ENCODE data around the gene NOCT.
A peak's percentile ranks its signal among the peaks of the same experiment; 100 is the strongest.
"Not testable (repeated sequence)": the region's sequence is repeated elsewhere in the genome, so short reads cannot be mapped to it uniquely, and the experiment has no call there.

Gene NOCT

DNA sequence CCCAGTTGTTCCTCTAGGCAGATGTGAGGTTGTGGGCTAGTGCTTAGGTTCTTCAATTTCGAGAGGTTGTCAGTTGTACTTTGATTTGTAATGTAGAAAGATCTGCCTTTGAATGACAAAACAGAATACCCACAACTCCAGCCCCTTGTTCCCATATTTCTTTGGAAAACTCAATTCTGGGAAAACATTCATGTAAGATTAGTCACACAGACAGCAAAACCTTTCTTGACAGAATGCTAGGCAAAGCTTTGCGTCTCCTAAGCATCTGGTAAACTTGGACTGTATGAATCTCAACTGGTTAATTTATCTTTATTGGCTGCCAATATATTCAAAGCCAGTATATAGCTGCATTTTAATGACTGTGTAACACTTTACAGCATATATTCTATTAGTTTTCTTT lies 34.9 kb downstream of the NOCT start:
- peak; percentile 70 for DNase-seq

DNA sequence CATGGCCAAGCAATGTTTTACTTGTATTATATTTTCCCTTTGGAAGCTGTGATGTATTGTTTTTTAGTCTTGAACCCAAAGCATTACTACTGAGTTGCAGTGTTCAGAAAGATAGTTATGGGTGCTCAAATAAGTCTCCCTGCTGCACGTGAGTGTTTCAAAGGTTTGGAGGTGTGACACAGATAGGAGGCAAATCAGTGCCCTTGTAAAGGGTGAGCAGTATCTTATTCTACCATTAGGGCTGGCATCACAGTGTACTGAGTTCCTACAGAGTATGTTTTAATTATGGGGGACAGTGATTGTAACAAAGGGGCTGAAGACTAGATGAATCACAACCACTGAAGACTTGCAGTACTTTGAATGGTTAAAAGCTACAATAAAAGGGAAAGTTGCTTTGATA lies 38.3 kb downstream of the NOCT start:
- no peak for DNase-seq

DNA sequence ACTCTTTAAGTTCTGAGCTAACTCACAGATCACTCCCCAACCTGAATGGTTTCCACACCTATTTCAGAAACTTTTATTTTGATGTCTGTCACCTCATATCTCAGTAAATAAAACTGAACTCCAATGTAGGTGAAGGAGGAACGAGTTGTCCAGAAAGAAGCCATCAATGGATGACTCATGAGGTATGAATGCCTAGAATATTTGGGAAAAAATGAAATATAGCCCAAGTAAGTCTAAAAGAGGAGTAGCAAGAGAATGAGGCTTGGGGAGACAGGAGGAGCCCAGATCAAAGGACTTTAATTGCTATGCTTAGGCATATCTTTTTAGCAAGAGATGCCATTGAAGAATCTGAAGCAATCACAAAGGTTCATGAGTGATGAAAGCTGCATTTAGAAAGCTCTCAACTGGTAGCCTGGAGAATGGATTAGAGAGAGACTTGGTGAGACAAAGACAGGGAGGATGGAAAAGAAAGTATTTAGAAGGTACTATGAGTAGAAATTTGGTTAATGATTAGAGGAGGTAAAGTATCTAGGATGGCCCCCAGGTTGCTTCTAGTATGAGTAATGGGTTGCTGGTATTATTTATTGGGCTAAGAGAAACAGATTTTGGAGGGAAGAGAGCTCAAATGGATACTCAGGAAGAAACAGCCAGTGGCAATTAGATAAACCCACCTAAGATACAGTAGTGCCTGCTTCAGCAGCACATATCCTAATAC lies 39.4 kb downstream of the NOCT start:
- peak; percentile 49 for DNase-seq

DNA sequence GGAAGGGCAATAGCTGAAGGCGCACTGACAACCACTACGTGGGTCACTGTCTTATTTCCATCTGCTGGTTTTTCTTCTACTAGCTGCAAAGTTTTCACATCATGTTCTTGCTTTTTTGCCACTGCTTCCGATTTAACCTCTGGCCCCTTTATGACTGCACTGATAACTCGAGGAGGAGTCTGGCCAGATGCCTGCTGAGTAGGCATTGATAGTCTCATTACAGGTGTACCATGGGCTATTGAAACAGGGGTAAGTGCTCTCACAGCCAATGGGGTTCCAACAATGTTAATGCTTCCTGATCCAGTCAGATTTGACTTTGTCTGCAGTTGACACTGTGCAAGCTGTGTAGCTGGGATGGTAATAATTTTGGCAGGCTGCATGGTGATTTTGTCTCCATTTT lies 43.4 kb downstream of the NOCT start:
- not testable (repeated sequence) for DNase-seq

DNA sequence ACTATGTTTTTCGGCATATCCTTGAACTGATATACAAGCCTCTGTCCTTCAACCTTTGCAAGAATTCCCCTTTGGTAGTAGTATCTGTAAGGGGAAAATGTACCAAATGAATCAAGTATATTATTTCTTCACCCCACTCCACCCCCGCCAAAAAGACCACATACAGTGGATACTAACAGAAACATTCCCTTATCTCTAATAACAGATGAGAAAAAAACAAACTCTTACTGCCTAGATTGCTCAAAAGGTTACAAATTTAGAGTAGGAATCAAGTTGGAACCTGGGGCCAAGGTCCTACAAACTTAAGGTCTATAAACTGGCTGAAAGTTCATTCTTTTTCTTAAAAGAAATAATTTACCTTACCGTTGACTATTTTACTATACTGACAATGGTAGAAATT lies 45.0 kb downstream of the NOCT start:
- DNase-seq: no peak

DNA sequence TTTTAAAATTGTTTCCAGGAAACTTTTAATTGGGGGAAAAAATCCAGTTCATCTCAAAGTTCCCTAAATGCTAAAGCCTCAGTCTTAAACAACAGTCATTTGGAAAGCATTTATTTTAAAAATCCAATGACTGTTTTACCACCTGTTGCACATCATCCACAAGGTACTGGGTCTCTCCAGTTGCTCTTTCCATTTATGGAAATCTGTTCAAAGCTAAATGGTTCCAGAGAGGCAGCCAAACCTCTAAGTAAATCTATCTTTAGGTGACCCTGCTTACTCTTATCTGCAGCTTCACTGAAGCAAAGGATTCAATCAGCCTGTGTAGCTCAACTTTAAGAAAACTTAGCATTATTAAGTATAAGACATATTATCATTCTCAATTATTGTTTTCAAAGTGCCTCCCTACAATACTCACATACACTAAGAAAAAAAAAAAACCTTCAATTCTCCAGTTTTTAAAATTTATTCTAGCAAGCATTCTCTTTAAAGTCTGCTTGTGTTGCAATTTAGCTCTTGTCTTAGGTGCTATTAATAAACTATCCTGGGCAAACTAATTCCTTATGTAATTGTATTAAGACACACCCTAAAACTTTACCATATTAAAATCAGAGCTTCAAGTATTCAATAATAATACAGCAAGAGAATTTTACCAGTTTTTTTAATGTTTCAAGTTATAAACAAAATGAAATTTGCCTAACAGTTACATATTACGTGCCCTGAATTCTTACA lies 60.6 kb downstream of the NOCT start:
- DNase-seq: no peak

DNA sequence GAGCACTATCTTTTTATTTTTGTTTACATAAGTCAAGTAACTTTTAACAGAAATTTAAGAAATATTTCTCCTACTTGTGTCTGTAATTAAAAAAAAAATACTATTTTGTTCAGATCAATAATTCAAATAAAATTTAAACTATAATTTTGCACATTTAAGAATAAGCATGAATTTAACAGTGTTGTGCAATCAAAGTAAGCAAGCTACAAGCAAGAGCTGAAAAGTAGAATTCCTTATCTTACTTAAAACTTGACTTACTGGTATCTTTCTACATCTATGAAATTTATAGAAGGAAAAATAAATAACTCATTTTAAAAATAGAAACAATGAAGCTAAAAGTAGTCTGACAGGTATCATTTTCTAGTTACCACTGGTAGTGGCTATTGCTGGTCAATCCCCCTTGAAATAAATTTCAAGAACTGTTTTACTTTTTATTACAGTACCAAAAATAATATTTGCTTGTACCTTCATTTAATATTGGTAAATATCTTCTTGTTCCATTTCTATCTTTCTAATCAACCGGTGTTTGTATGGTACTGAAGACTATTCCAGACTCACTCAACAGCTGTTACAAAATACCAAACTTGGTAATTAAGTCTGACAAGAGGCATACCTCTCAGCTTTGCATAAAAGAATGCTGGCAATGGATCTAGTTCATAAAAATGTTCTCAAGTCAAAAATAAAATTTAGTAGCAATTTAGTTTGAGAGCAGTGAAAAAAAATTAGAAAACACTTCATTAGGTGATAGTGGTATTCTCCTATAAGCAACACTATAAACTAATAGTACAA lies 62.2 kb downstream of the NOCT start:
- DNase-seq: no peak

DNA sequence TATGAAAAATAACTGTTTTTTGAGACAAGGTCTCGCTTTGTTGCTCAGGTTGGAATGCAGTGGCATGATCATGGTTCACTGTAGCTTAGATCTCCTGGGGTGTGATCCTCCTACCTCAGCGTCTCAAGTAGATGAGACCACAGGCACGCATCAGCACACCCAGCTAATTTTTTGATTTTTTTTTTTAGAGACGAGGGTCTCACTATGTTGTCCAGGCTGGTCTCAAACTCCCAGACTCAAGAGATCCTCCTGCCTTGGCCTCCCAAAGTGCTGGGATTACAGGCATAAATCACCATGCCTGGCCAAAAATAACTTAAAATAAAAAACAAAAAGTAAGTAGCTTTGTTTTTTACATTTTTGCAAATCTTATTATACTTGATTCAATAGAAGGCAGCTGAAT lies 63.3 kb downstream of the NOCT start:
- DNase-seq: no peak

DNA sequence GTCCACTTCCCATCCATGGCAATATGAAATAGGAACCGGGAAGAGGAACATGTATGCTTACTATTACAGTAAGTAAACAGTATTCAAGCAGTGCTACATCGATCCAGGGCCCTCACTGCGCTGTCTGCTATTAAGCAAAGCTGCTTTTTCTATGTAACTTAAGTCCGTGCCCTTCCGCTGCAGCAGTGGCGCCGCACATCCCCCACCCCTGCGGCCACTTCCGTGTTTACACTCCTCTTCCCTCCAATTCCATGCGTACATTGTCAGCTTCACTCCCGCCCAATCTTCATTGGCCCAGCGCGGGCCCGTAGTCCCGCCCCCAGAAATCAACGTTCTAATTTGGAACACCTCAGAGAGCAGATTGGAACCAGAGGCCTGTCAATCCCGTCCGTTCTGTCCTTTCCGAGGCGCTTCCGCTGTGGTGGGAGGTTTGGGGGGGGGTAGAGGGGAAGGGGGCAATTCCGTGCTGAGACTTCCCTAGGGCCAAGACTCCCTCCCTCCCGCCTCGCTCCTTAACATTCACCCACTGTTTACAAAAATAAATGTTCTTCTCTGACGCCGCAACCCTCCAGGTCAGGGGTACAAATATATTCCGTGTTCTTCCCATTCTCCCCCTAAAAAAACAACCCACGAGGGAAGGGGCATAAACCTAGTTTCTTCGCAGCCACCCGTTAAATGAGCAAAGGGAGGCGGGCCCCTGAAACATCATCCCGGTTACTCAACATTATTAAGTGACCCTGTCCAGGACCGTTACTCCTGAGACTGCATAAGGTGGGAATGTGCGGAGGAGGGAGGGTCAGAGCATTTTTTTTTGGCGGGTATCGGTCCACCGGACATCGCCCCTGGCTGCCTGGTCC lies 67.4 kb downstream of the NOCT start:
- peak; percentile 99 for DNase-seq

DNA sequence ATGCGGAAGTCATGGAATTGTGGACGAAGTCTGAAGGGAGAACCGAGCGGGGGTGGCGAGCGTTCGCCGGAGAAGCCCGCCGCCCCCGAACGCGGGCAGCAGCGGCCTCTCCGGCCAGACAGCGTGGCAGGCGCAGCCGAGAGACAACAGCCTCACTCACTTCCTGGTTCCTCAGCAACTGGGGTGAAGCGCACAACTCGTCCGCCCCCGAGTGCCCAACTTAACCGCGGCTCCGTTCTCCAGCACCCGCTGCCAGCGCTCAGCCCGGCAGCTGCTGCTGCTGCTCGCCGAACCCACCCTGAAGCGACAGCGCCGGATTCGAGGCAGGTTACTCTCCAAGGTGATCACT lies 68.0 kb downstream of the NOCT start:
- peak; percentile 68 for DNase-seq

DNA sequence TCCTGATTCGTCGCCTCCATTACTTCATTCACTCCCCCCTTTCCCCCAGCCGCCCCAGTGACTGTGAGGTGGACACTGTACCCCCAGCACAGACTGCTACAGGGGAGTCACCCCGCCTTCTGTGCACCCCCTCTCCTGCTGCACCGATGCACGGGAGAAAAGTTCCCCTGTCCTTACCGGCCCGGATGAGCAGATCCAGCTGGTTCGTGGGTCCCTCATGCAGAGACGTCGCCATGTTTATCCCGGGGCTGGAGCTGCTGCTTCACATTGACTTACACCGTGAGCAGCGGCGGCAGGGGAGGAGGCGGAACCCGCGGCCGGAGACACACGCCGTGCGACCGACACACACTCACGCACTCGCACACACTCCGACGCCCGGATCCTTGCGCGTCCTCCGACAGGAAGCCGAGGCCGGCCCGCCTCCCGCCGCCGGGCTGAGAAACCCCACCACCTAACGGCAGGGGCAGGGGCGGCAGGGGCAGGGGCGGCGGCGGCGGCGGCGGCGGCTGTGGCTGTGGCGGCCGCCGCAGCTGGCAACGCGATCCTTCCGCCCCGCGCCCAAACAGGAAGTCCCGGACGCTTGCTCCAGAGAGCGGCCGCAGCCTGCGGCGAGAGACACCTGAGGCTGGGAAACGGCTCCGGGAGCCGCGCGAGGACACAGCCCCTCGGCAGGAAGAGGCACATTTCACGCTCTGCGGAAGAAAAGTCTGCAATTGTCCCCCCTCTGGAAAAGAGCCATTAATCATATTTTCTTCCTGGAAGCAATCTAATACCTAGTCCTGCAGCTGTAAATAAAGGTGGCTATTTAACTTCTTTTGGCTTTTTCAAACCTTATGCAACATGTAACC lies 68.6 kb downstream of the NOCT start:
- peak; percentile 93 for DNase-seq

DNA sequence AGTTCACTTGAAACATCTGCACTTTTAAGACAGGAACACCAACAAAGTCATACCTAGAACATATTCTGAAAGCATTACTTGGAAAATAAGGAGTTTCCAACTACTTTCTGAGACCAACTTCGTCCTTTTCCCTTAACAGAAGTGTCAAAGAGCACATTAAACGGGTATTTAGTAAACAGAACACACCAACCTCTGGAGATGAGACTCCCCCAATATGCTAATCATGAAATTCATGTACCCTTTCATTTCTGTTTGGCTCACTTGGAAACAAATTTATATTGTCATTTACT lies 69.2 kb downstream of the NOCT start:
- no peak for DNase-seq

DNA sequence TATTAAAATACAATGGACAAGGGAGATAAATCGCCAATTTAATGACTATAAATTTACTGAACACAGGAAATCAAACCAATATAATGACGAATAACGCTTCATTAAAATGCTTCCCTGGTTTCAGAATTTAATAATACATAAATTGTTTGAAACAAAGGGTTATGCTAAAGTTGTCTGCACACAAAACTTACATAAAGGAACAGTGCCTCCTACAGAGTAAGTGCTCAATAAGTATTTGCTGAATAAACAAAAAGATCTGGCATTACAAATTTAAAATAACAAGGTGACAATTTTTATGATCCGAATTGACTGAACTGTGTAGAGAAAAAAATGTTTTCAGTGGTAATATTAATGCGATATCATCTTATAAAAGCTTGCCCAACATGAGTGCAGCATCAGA lies 69.6 kb downstream of the NOCT start:
- peak; percentile 35 for DNase-seq

DNA sequence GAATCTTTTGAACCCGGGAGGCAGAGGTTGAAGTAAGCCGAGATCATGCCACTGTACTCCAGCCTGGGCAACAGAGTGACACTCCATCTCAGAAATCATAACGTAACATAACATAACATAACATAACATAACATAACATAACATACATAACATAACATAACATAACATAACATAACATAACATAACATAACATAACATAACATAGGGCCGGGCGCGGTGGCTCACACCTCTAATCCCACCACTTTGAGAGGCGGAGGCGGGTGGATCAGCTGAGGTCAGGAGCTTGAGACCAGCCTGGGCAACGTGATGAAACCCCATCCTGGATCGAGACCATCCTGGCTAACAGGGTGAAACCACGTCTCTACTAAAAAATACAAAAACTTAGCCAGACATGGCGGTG lies 76.7 kb downstream of the NOCT start:
- DNase-seq: no peak
